Loucy (cell line): Measurements from ENCODE around the gene OSBPL3.
"Not testable (repeated sequence)": the region's sequence is repeated elsewhere in the genome, so short reads cannot be mapped to it uniquely, and the experiment has no call there.

Experiments
- H2AFZ ChIP-seq: fragments of 200-600 bp; sonication (generic); 2 replicates; pipeline ENCODE4 v1.6.0; 2016; ENCODE audit warnings: antibody characterized with exemption, mild to moderate bottlenecking, low read length, moderate library complexity
- H3F3A ChIP-seq: fragments of 200-600 bp; 2 replicates; pipeline ENCODE4 v1.6.0; 2016; ENCODE audit warnings: antibody characterized with exemption, low read depth, mild to moderate bottlenecking
- H3K27me3 ChIP-seq: fragments of 200-600 bp; sonication (generic); 2 replicates; pipeline ENCODE4 v1.6.1; 2014; ENCODE audit warnings: low read length, mild to moderate bottlenecking; ENCODE audit not compliant: insufficient read depth, poor library complexity, severe bottlenecking
- H3K36me3 ChIP-seq: fragments of 200-600 bp; sonication (generic); 2 replicates; pipeline ENCODE4 v1.6.1; 2016; ENCODE audit warnings: low read length; ENCODE audit not compliant: insufficient read depth
- H3K4me1 ChIP-seq: fragments of 200-600 bp; sonication (generic); 2 replicates; pipeline ENCODE4 v1.5.1; 2014; ENCODE audit warnings: low read length, mild to moderate bottlenecking; ENCODE audit not compliant: insufficient read depth, poor library complexity, severe bottlenecking
- H3K4me2 ChIP-seq: fragments of 200-600 bp; sonication (generic); 2 replicates; pipeline ENCODE4 v1.6.0; 2014; ENCODE audit warnings: antibody characterized with exemption, low read length, low read depth, mild to moderate bottlenecking; ENCODE audit not compliant: poor library complexity, severe bottlenecking
- H3K4me3 ChIP-seq: fragments of 200-600 bp; sonication (generic); 2 replicates; pipeline ENCODE4 v1.5.1; 2014; ENCODE audit warnings: low read length, mild to moderate bottlenecking, mixed read lengths; ENCODE audit not compliant: poor library complexity, severe bottlenecking
- H3K79me2 ChIP-seq: fragments of 200-600 bp; sonication (generic); 2 replicates; pipeline ENCODE4 v1.6.1; 2014; ENCODE audit warnings: low read length; ENCODE audit not compliant: insufficient read depth
- H3K9ac ChIP-seq: fragments of 200-600 bp; sonication (generic); 2 replicates; pipeline ENCODE4 v1.6.0; 2014; ENCODE audit warnings: mild to moderate bottlenecking, low read depth, low read length, moderate library complexity; ENCODE audit not compliant: poor library complexity, severe bottlenecking
- H3K9me2 ChIP-seq: fragments of 200-600 bp; sonication (generic); replicated peaks from 2 replicates; pipeline ENCODE4 v1.6.1; 2016; ENCODE audit warnings: low read depth, low read length, mixed read lengths
- H3K9me3 ChIP-seq: fragments of 200-600 bp; sonication (generic); 2 replicates; pipeline ENCODE4 v1.6.1; 2014; ENCODE audit warnings: mild to moderate bottlenecking, antibody characterized with exemption, low read length, low read depth; ENCODE audit not compliant: insufficient read depth
- H4K20me1 ChIP-seq: fragments of 200-600 bp; sonication (generic); 2 replicates; pipeline ENCODE4 v1.6.0; 2014; ENCODE audit warnings: antibody characterized with exemption, low read length, mild to moderate bottlenecking; ENCODE audit not compliant: insufficient read depth, poor library complexity, severe bottlenecking
- EZH2phosphoT487 ChIP-seq: fragments of 200-600 bp; IDR thresholded peaks from 2 replicates; pipeline ENCODE4 v1.6.1; 2018; ENCODE audit warnings: antibody characterized with exemption, mild to moderate bottlenecking, moderate library complexity, borderline replicate concordance
- TF ChIP-seq, protein P1 (sequence below): fragments of 200-600 bp; sonication (generic); conservative IDR thresholded peaks from 2 replicates; pipeline ENCODE4 v1.5.1; 2014; ENCODE audit warnings: mild to moderate bottlenecking, antibody characterized with exemption, low read length

OSBPL3 gene

GRCh38 chr7:25014756-25015155, 34.8 kb upstream of the OSBPL3 start:
- Histone ChIP-seq H3K4me2 (no peak overlapping the region), H3K4me3 (no peak overlapping the region), H3K9ac (no peak overlapping the region), H4K20me1 (no peaks in the 10 kb centered on the region), H3K4me1 (no peaks in the 10 kb centered on the region), H3K79me2 (no peaks in the 10 kb centered on the region), H3K9me2 (no peaks in the 10 kb centered on the region), H3K27me3 (no peaks in the 10 kb centered on the region), H3F3A (no peaks in the 10 kb centered on the region), H3K36me3 (no peaks in the 10 kb centered on the region), H2AFZ (no peak overlapping the region), H3K9me3 (no peaks in the 10 kb centered on the region)
- no peak for TF ChIP-seq EZH2phosphoT487
- TF ChIP-seq, protein P1, sequence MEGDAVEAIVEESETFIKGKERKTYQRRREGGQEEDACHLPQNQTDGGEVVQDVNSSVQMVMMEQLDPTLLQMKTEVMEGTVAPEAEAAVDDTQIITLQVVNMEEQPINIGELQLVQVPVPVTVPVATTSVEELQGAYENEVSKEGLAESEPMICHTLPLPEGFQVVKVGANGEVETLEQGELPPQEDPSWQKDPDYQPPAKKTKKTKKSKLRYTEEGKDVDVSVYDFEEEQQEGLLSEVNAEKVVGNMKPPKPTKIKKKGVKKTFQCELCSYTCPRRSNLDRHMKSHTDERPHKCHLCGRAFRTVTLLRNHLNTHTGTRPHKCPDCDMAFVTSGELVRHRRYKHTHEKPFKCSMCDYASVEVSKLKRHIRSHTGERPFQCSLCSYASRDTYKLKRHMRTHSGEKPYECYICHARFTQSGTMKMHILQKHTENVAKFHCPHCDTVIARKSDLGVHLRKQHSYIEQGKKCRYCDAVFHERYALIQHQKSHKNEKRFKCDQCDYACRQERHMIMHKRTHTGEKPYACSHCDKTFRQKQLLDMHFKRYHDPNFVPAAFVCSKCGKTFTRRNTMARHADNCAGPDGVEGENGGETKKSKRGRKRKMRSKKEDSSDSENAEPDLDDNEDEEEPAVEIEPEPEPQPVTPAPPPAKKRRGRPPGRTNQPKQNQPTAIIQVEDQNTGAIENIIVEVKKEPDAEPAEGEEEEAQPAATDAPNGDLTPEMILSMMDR: no peak

GRCh38 chr7:25012710-25013109, 32.7 kb upstream of the OSBPL3 start:
- not testable (repeated sequence) for H3K4me2 ChIP-seq, H3K36me3 ChIP-seq, H3K27me3 ChIP-seq, H3K79me2 ChIP-seq, H3K4me1 ChIP-seq, H4K20me1 ChIP-seq, H3K9ac ChIP-seq, H2AFZ ChIP-seq, H3K9me3 ChIP-seq, H3F3A ChIP-seq, H3K4me3 ChIP-seq, H3K9me2 ChIP-seq

GRCh38 chr7:25012254-25012653, 32.3 kb upstream of the OSBPL3 start:
- Histone ChIP-seq H3F3A (no peaks in the 10 kb centered on the region), H3K4me1 (no peaks in the 10 kb centered on the region), H3K36me3 (no peaks in the 10 kb centered on the region), H4K20me1 (no peaks in the 10 kb centered on the region), H3K4me3 (no peak overlapping the region), H3K9me3 (no peaks in the 10 kb centered on the region), H3K79me2 (no peaks in the 10 kb centered on the region), H3K27me3 (no peaks in the 10 kb centered on the region), H3K4me2 (no peak overlapping the region), H3K9ac (no peak overlapping the region), H2AFZ (no peak overlapping the region; the same call in 1 of the 2 replicates), H3K9me2 (no peaks in the 10 kb centered on the region)
- no peak for TF ChIP-seq EZH2phosphoT487
- TF ChIP-seq, protein P1: no peak

DNA sequence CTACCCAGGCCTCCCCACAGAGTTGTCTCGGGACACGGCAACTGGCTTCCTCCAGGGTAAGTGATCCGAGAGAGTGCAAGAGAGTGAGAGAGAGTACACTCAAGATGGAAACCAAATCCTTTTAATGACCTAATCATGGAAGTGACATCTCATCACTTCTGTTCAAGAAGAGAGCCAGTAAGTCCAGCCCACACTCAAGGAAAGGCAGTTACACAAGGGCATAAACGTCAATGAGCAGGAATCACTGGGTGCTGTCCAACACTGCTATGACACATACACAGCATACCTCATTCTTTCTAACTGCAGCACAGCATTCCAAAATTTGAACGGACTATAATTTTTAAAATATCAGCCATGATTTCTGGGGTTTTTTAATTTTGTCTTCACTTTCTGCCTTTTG, 29.3 kb upstream of the OSBPL3 start:
- Histone ChIP-seq H3K9me3 (no peaks in the 10 kb centered on the region), H3K9ac (no peak overlapping the region), H4K20me1 (no peaks in the 10 kb centered on the region), H3K4me3 (no peak overlapping the region), H3K79me2 (no peaks in the 10 kb centered on the region), H3K4me2 (no peak overlapping the region), H3K36me3 (no peaks in the 10 kb centered on the region), H3K9me2 (no peaks in the 10 kb centered on the region), H3K27me3 (no peaks in the 10 kb centered on the region), H3F3A (no peaks in the 10 kb centered on the region), H3K4me1 (no peaks in the 10 kb centered on the region), H2AFZ (no peak overlapping the region)
- TF ChIP-seq EZH2phosphoT487: no peak
- TF ChIP-seq, protein P1: no peak
